SK-N-SH (cell line): ENCODE measurements around the gene PARD3B.

Experiments used
- CTCF ChIP-seq: fragments of 200-600 bp; sonication (generic); IDR thresholded peaks from 2 replicates; pipeline ENCODE4 v1.6.1; 2017; ENCODE audit warnings: antibody characterized with exemption, mild to moderate bottlenecking, moderate library complexity
- MAX ChIP-seq: IDR thresholded peaks from 2 replicates; pipeline ENCODE4 v1.4.0; 2012; ENCODE audit warnings: low read depth
- MXI1 ChIP-seq: IDR thresholded peaks from 2 replicates; pipeline ENCODE4 v1.6.1; 2012; ENCODE audit warnings: mild to moderate bottlenecking, low read depth, low read length, improper control_type of control experiment
- POLR2AphosphoS5 ChIP-seq: IDR thresholded peaks from 2 replicates; pipeline ENCODE4 v1.6.1; 2012; ENCODE audit warnings: low read depth, low read length
- USF1 ChIP-seq: IDR thresholded peaks from 2 replicates; pipeline ENCODE4 v1.4.0; 2012; ENCODE audit warnings: low read depth, borderline replicate concordance

- TF ChIP-seq MAX: no peak
- TF ChIP-seq USF1: no peak
- no peak for TF ChIP-seq MXI1
- TF ChIP-seq CTCF: no peak
- TF ChIP-seq POLR2AphosphoS5: no peak
Measured at GRCh38 chr2:205501826-205502225, 956.6 kb downstream of the PARD3B start.
